Fibroblast of lung (primary cell): ENCODE data around the gene TENM4.

Source experiments
- EZH2 ChIP-seq: IDR thresholded peaks from 2 replicates; pipeline ENCODE4 v1.5.1; 2012; ENCODE audit warnings: low read length, control low read depth, mild to moderate bottlenecking; ENCODE audit errors: missing control alignments
- TF ChIP-seq, protein P1 (sequence below), 2 donors: IDR thresholded peaks in 1 of 2; conservative IDR thresholded peaks in 1 of 2; 1 replicate in 1 of 2; 2 replicates in 1 of 2; pipeline ENCODE4 v1.5.1; 2011 to 2012; ENCODE audit warnings: low read length in 2 of 2, control low read depth in 1 of 2, inconsistent platforms in 1 of 2, low read depth in 1 of 2, mild to moderate bottlenecking in 1 of 2

- TF ChIP-seq, protein P1, sequence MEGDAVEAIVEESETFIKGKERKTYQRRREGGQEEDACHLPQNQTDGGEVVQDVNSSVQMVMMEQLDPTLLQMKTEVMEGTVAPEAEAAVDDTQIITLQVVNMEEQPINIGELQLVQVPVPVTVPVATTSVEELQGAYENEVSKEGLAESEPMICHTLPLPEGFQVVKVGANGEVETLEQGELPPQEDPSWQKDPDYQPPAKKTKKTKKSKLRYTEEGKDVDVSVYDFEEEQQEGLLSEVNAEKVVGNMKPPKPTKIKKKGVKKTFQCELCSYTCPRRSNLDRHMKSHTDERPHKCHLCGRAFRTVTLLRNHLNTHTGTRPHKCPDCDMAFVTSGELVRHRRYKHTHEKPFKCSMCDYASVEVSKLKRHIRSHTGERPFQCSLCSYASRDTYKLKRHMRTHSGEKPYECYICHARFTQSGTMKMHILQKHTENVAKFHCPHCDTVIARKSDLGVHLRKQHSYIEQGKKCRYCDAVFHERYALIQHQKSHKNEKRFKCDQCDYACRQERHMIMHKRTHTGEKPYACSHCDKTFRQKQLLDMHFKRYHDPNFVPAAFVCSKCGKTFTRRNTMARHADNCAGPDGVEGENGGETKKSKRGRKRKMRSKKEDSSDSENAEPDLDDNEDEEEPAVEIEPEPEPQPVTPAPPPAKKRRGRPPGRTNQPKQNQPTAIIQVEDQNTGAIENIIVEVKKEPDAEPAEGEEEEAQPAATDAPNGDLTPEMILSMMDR (conservative IDR thresholded peaks at IDR 0.05 in 1 of 2, IDR thresholded peaks at IDR 0.05 in 1 of 2; ENCODE audit: low read depth in 1 of 2, low read length in 2 of 2) = no peak
- TF ChIP-seq EZH2 = no peak
Observed at GRCh38 chr11:78954696-78955095, 486.1 kb downstream of the TENM4 start.
